IMR-90 (cell line): ENCODE data around the gene MOB3A. TPM values are rescaled to one million over a fixed set of nuclear protein-coding genes. Genes with fewer than 3 reads are reported as not detected.

ENCODE experiments used
- ATAC-seq: fragments of 200-7000 bp; cut with Tn5 transposase; 2 replicates; pipeline ENCODE4 v1.9.1; 2020; ENCODE audit warnings: low read depth, mild to moderate bottlenecking, moderate library complexity
- BruUV-seq: library from RNA; stranded (reverse); fragments of 400-500 nt; replicated peaks from 2 replicates; lab custom pipeline; 2021; lab: Mats Ljungman, UMichigan
- CTCF ChIA-PET: fragments of 300-600 bp; formaldehyde crosslinking; extraction: SDS; loops from one replicate; lab custom pipeline; 2021; ENCODE audit warnings: antibody characterized with exemption; lab: Yijun Ruan, JAX
- POLR2A ChIA-PET: fragments of 300-600 bp; sonication (Branson Sonifier 250); formaldehyde crosslinking; loops from one replicate; lab custom pipeline; 2022; ENCODE audit warnings: antibody characterized with exemption; ENCODE audit not compliant: unreplicated experiment; lab: Charles Lee
- DNase-seq: peaks from one replicate; pipeline ENCODE4 v3.0.0; 2013
- H2AFZ ChIP-seq: replicated peaks from 2 replicates; pipeline ENCODE3; 2013; ENCODE audit warnings: low read length, mild to moderate bottlenecking; ENCODE audit not compliant: poor library complexity
- H2AK5ac ChIP-seq: 2 replicates; pipeline ENCODE4 v1.6.1; 2013; ENCODE audit warnings: low read depth, low read length, inconsistent platforms
- H2AK9ac ChIP-seq: replicated peaks from 2 replicates; pipeline ENCODE3; 2013; ENCODE audit warnings: mild to moderate bottlenecking, low read depth, low read length, moderate library complexity; ENCODE audit not compliant: poor library complexity
- H2BK120ac ChIP-seq: 2 replicates; pipeline ENCODE4 v1.6.1; 2013; ENCODE audit warnings: low read depth, low read length, inconsistent platforms
- H2BK15ac ChIP-seq: 3 replicates; pipeline ENCODE4 v1.6.1; 2013; ENCODE audit warnings: low read depth, low read length, inconsistent platforms
- H2BK20ac ChIP-seq: 2 replicates; pipeline ENCODE4 v1.6.1; 2013; ENCODE audit warnings: low read depth, mild to moderate bottlenecking, inconsistent platforms, low read length, moderate library complexity
- H2BK5ac ChIP-seq: 2 replicates; pipeline ENCODE4 v1.6.1; 2013; ENCODE audit warnings: mild to moderate bottlenecking, low read depth, low read length, inconsistent platforms; ENCODE audit not compliant: poor library complexity, severe bottlenecking
- H3K14ac ChIP-seq: replicated peaks from 2 replicates; pipeline ENCODE4 v1.6.1; 2013; ENCODE audit warnings: low read depth, low read length, inconsistent platforms
- H3K18ac ChIP-seq: 2 replicates; pipeline ENCODE4 v1.6.1; 2013; ENCODE audit warnings: low read depth, low read length, control low read depth
- H3K23ac ChIP-seq: 2 replicates; pipeline ENCODE4 v1.6.1; 2013; ENCODE audit warnings: low read depth, low read length, inconsistent platforms
- H3K27ac ChIP-seq: 2 replicates; pipeline ENCODE4 v1.5.1; 2013; ENCODE audit warnings: mild to moderate bottlenecking, control low read depth, low read length; ENCODE audit not compliant: insufficient read depth
- H3K27me3 ChIP-seq: 2 replicates; pipeline ENCODE4 v1.6.1; 2013; ENCODE audit warnings: low read length; ENCODE audit not compliant: control insufficient read depth, insufficient read depth
- H3K36me3 ChIP-seq: 2 replicates; pipeline ENCODE4 v1.6.1; 2013; ENCODE audit warnings: low read length, mixed read lengths; ENCODE audit not compliant: control insufficient read depth, insufficient read depth
- H3K4ac ChIP-seq: 2 replicates; pipeline ENCODE4 v1.6.1; 2013; ENCODE audit warnings: low read depth, low read length, inconsistent platforms
- H3K4me1 ChIP-seq: 2 replicates; pipeline ENCODE4 v1.6.1; 2013; ENCODE audit warnings: low read length, mixed read lengths; ENCODE audit not compliant: control insufficient read depth, insufficient read depth
- H3K4me2 ChIP-seq: 2 replicates; pipeline ENCODE4 v1.6.1; 2013; ENCODE audit warnings: low read depth, mild to moderate bottlenecking, control low read depth, low read length, moderate library complexity
- H3K4me3 ChIP-seq: 2 replicates; pipeline ENCODE4 v1.5.1; 2013; ENCODE audit warnings: low read depth, mild to moderate bottlenecking, control low read depth, low read length, moderate library complexity; ENCODE audit not compliant: insufficient read depth
- H3K56ac ChIP-seq: 2 replicates; pipeline ENCODE4 v1.6.1; 2013; ENCODE audit warnings: low read length, inconsistent platforms; ENCODE audit not compliant: insufficient read depth; ENCODE audit errors: extremely low read depth
- H3K79me1 ChIP-seq, 2 experiments: 2 replicates each; pipeline ENCODE4 v1.6.1; 2013; ENCODE audit warnings: low read length in 2 of 2, inconsistent platforms in 1 of 2, low read depth in 1 of 2
- H3K9ac ChIP-seq: 2 replicates; pipeline ENCODE4 v1.6.1; 2013; ENCODE audit warnings: low read depth, low read length, control low read depth
- H3K9me1 ChIP-seq: 2 replicates; pipeline ENCODE4 v1.6.1; 2013; ENCODE audit warnings: low read length, inconsistent platforms; ENCODE audit not compliant: insufficient read depth
- H3K9me3 ChIP-seq: 2 replicates; pipeline ENCODE4 v1.6.1; 2013; ENCODE audit warnings: low read length; ENCODE audit not compliant: control insufficient read depth, insufficient read depth
- H4K20me1 ChIP-seq: 2 replicates; pipeline ENCODE4 v1.6.1; 2013; ENCODE audit warnings: low read length, inconsistent platforms; ENCODE audit not compliant: insufficient read depth
- H4K5ac ChIP-seq: 2 replicates; pipeline ENCODE4 v1.6.1; 2013; ENCODE audit warnings: mild to moderate bottlenecking, low read depth, low read length, control low read depth
- H4K8ac ChIP-seq, 2 experiments: 2 replicates each; pipeline ENCODE4 v1.6.1; 2013; ENCODE audit warnings: low read depth in 2 of 2, low read length in 2 of 2, control low read depth in 1 of 2, inconsistent platforms in 1 of 2
- H4K91ac ChIP-seq: 2 replicates; pipeline ENCODE4 v1.6.1; 2013; ENCODE audit warnings: low read depth, low read length, inconsistent platforms; ENCODE audit not compliant: insufficient read depth
- BHLHE40 ChIP-seq: fragments of 150-350 bp; IDR thresholded peaks from 2 replicates; pipeline ENCODE4 v1.6.1; 2016; ENCODE audit warnings: mild to moderate bottlenecking, low read depth, low read length
- CEBPB ChIP-seq: IDR thresholded peaks from 2 replicates; pipeline ENCODE4 v1.6.1; 2012; ENCODE audit warnings: low read depth, low read length, improper control_type of control experiment
- CHD1 ChIP-seq: IDR thresholded peaks from 2 replicates; pipeline ENCODE4 v1.6.1; 2012; ENCODE audit warnings: low read depth, low read length, improper control_type of control experiment
- CTCF ChIP-seq: conservative IDR thresholded peaks from 2 replicates; pipeline ENCODE4 v1.5.1; 2012; ENCODE audit warnings: mild to moderate bottlenecking, low read depth, low read length, improper control_type of control experiment
- MAZ ChIP-seq: IDR thresholded peaks from 2 replicates; pipeline ENCODE4 v1.6.1; 2012; ENCODE audit warnings: low read depth, mild to moderate bottlenecking, low read length, improper control_type of control experiment, moderate library complexity, borderline replicate concordance
- MXI1 ChIP-seq: IDR thresholded peaks from 2 replicates; pipeline ENCODE4 v1.6.1; 2012; ENCODE audit warnings: low read depth, mild to moderate bottlenecking, low read length, moderate library complexity, borderline replicate concordance
- NFE2L2 ChIP-seq: fragments of 150-350 bp; IDR thresholded peaks from 2 replicates; pipeline ENCODE4 v1.6.1; 2016; ENCODE audit warnings: low read depth, mild to moderate bottlenecking, low read length
- POLR2A ChIP-seq: IDR thresholded peaks from 2 replicates; pipeline ENCODE4 v1.6.1; 2012; ENCODE audit warnings: mild to moderate bottlenecking, low read depth, low read length
- RAD21 ChIP-seq: IDR thresholded peaks from 2 replicates; pipeline ENCODE4 v1.6.1; 2012; ENCODE audit warnings: low read length, improper control_type of control experiment
- RCOR1 ChIP-seq: IDR thresholded peaks from 2 replicates; pipeline ENCODE4 v1.6.1; 2012; ENCODE audit warnings: mild to moderate bottlenecking, low read length, improper control_type of control experiment; ENCODE audit not compliant: insufficient replicate concordance
- RFX5 ChIP-seq: IDR thresholded peaks from 2 replicates; pipeline ENCODE4 v1.8.0; 2012; ENCODE audit warnings: low read depth, mild to moderate bottlenecking, low read length, moderate library complexity
- USF2 ChIP-seq: fragments of 150-350 bp; IDR thresholded peaks from 2 replicates; pipeline ENCODE4 v1.6.1; 2017; ENCODE audit warnings: mild to moderate bottlenecking, antibody characterized with exemption, low read length, low read depth
- WGBS, 2 experiments: methylation state at CpG; one replicate each; pipeline versions ENCODE4 v1.1.5 to v1.1.7; 2013; ENCODE audit warnings: missing lambda C conversion rate in 2 of 2; ENCODE audit not compliant: insufficient read length in 1 of 2; ENCODE audit errors: extremely low coverage in 2 of 2; 5-methylcytosine and 5-hydroxymethylcytosine counted together
- dilution Hi-C: fragments of 300-500 bp; cut with HindIII; formaldehyde crosslinking; loops from one replicate; pipeline ENCODE4 v1.14.3; 2018; ENCODE audit warnings: low sequenced_read_pairs; ENCODE audit not compliant: unreplicated experiment
- in situ Hi-C: fragments of 300-500 bp; cut with MboI; formaldehyde crosslinking; loops from 3 replicates; pipeline ENCODE4 v1.14.3; 2019; ENCODE audit warnings: low sequenced_read_pairs, inconsistent platforms, mixed read lengths
- intact Hi-C: fragments of 100-400 bp; cut with micrococcal nuclease; formaldehyde crosslinking; loops from 2 replicates; pipeline ENCODE4 v1.10.0; 2022
- polyA plus RNA-seq, 3 experiments: library from polyadenylated mRNA; depleted of rRNA; stranded (reverse); fragments of >200 nt; gene quantifications; 2 replicates each; pipeline ENCODE4 v1.2.3, GENCODE V29; 2012; ENCODE audit warnings: low replicate concordance in 1 of 3
- total RNA-seq: library from RNA; depleted of rRNA; stranded (reverse); fragments of >200 nt; gene quantifications from 2 replicates; pipeline ENCODE4 v1.2.3, GENCODE V29; 2012

MOB3A gene
- total and polyA plus RNA-seq, 2 of the 4 experiments (the other 2 are of a cell fraction): 9.3 to 26.5 TPM

- TF ChIP-seq RAD21: no peak
Observed at GRCh38 chr19:2048104-2048958, 47.8 kb downstream of the MOB3A start (continued).

- no peak overlapping the region for H4K8ac ChIP-seq
- no peak overlapping the region for H3K4ac ChIP-seq
- no peak overlapping the region for H2BK15ac ChIP-seq
- no peak overlapping the region for H3K56ac ChIP-seq
- H4K5ac ChIP-seq: no peak overlapping the region
- H2AK5ac ChIP-seq: no peak overlapping the region
- H3K9ac ChIP-seq: no peak overlapping the region
- dilution Hi-C loops (no loop called here), in situ Hi-C loops (no loop called here), intact Hi-C loops (no loop called here)
- H4K20me1 ChIP-seq: peaks cover 58% of the 10 kb centered on the region
- peaks cover 29% of the 10 kb centered on the region for H3K36me3 ChIP-seq
- H2AFZ ChIP-seq: no peak overlapping the region
- H3K4me1 ChIP-seq: peaks cover 29% of the 10 kb centered on the region
- ChIA-PET CTCF (no interaction called here), POLR2A (no interaction called here)
- H3K9me1 ChIP-seq: peaks cover 4% of the 10 kb centered on the region
- H3K9me3 ChIP-seq: no peaks in the 10 kb centered on the region
- no peak overlapping the region for H2BK5ac ChIP-seq
- H3K4me3 ChIP-seq: no peak overlapping the region
- no peak overlapping the region for H3K23ac ChIP-seq
- H3K79me1 ChIP-seq: peaks cover 10 to 72% of the 10 kb centered on the region in 2 experiments; a peak in 3 of 4 replicates
- no peak overlapping the region for H2BK120ac ChIP-seq
- no peak overlapping the region for H3K18ac ChIP-seq
- no peak for TF ChIP-seq MXI1
- TF ChIP-seq RFX5: no peak
- no peak for TF ChIP-seq CTCF
- no peak for TF ChIP-seq MAZ
- no peak for TF ChIP-seq RCOR1
- no peak for TF ChIP-seq NFE2L2
- no peak for TF ChIP-seq BHLHE40
- TF ChIP-seq CHD1: no peak
- TF ChIP-seq POLR2A: no peak
- TF ChIP-seq CEBPB: no peak
- no peak for TF ChIP-seq USF2
- TF ChIP-seq RAD21: no peak
- H2AK9ac ChIP-seq: no peak overlapping the region
- 75% methylated on average over 10 of the region's 22 CpGs; no CpG with 5 or more reads in 1 of the 2 experiments for WGBS, 2 experiments
- H3K4me2 ChIP-seq: no peak overlapping the region
- BruUV-seq: no TSS peak
- H3K14ac ChIP-seq: no peak overlapping the region
- no peak for ATAC-seq
- no peak overlapping the region for H2BK20ac ChIP-seq
- no peak overlapping the region for H3K27ac ChIP-seq
- H4K91ac ChIP-seq: no peak overlapping the region
- no peaks in the 10 kb centered on the region for H3K27me3 ChIP-seq
- no peak for DNase-seq
Observed at GRCh38 chr19:2047449-2048103, 48.5 kb downstream of the MOB3A start.
